Astrocyte of the cerebellum (primary cell): ENCODE results near the gene CSTPP1.

Experiments used
- DNase-seq: peaks from one replicate; pipeline ENCODE4 v3.0.0-alpha.2; 2011; ENCODE audit warnings: low read depth
- H3K4me3 ChIP-seq: 2 replicates; pipeline ENCODE4 v1.5.1; 2011; ENCODE audit warnings: mild to moderate bottlenecking, low read depth, low read length, moderate library complexity
- CTCF ChIP-seq: IDR thresholded peaks from 2 replicates; pipeline ENCODE4 v1.5.1; 2012; ENCODE audit warnings: low read length, low read depth, moderate library complexity, mild to moderate bottlenecking; ENCODE audit errors: missing control alignments
- in situ Hi-C: cut with HindIII; loops from 2 replicates; pipeline ENCODE4 v1.10.0; 2017; ENCODE audit warnings: low sequenced_read_pairs

CSTPP1 gene

GRCh38 chr11:47164321-47164720, 227.8 kb downstream of the CSTPP1 start:
- no peak for TF ChIP-seq CTCF
- no peak overlapping the region for H3K4me3 ChIP-seq
- in situ Hi-C loops: no loop called here
- no peak for DNase-seq

- no peak overlapping the region for H3K4me3 ChIP-seq
- DNase-seq: no peak
- no peak for TF ChIP-seq CTCF
- in situ Hi-C loops: no loop called here
Observed at GRCh38 chr11:47165253-47165840, 228.8 kb downstream of the CSTPP1 start.

- in situ Hi-C loops: no loop called here
- no peak for TF ChIP-seq CTCF
- H3K4me3 ChIP-seq: no peak overlapping the region
- DNase-seq: no peak
Observed at GRCh38 chr11:47166368-47166767, 229.8 kb downstream of the CSTPP1 start.

GRCh38 chr11:47171061-47171838, 234.7 kb downstream of the CSTPP1 start:
- in situ Hi-C loops: no loop called here
- no peak overlapping the region for H3K4me3 ChIP-seq
- no peak for DNase-seq

GRCh38 chr11:47171856-47172255, 235.3 kb downstream of the CSTPP1 start:
- in situ Hi-C loops: no loop called here

More at GRCh38 chr11:47171061-47171838, 234.7 kb downstream of the CSTPP1 start:
- TF ChIP-seq CTCF: no peak

GRCh38 chr11:47172740-47173336, 236.3 kb downstream of the CSTPP1 start:
- no peak for DNase-seq
- in situ Hi-C loops: no loop called here
- no peak for TF ChIP-seq CTCF
- H3K4me3 ChIP-seq: no peak overlapping the region

More at GRCh38 chr11:47171856-47172255, 235.3 kb downstream of the CSTPP1 start:
- no peak for TF ChIP-seq CTCF
- no peak overlapping the region for H3K4me3 ChIP-seq
- DNase-seq: no peak
